ENCODE results near the gene JPH2. TPM values are rescaled to one million over a fixed set of nuclear protein-coding genes. Genes with fewer than 3 reads are reported as not detected.

Gene JPH2
- total RNA-seq, 2 donors from 2014 or later, result 131 to 168 TPM

DNA sequence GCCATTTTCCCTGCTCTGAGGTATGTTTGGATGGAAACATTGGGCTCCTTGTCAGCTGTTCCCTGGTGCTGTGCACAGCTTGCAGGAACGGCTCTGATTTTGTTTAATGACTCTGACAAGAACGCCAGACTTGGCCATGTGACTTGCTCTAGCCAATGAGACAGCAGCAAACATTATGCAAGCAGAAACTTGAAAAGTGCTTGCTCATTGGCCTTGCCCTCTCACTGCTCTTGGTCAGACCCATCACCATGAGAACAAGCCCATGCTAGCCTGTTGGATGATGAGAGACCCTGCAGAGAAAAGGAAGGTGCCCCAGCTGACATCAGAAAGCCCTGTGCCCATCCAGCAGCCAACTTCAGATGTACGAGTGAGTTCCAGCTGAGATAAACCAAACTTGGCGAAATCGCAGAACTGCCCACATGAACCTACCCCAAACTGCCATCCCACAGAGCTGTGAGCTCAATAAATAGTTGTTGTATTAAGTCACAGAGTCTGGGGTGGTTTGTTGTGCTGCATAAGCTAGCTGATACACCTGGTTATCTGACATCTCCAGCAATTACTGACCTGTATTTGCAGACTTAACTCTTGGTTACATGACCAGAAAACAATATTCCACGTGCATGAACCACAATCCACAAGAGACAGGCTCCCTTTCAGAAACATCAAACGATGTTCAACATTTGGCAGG lies 96.9 kb downstream of the JPH2 start:
- Histone ChIP-seq H3K9me3 (no peaks in the 10 kb centered on the region), H3K4me1 (peaks cover 0 to 7% of the 10 kb centered on the region in 2 donors), H3K27ac (no peak overlapping the region), H3K27me3 (no peaks in the 10 kb centered on the region), H3K36me3 (no peaks in the 10 kb centered on the region), H3K4me3 (no peak overlapping the region)
- DNase-seq (ENCODE audit: low spot score), result no peak
- no peak for TF ChIP-seq CTCF (IDR thresholded peaks at IDR 0.05)

- TF ChIP-seq CTCF (IDR thresholded peaks at IDR 0.05), result no peak
- Histone ChIP-seq H3K27me3 (no peaks in the 10 kb centered on the region), H3K4me3 (no peak overlapping the region), H3K27ac (no peak overlapping the region), H3K9me3 (no peaks in the 10 kb centered on the region), H3K36me3 (no peaks in the 10 kb centered on the region), H3K4me1 (peaks cover 0 to 16% of the 10 kb centered on the region in 2 donors)
- DNase-seq (ENCODE audit: low spot score), result no peak
Measured at GRCh38 chr20:44087857-44088120, 99.2 kb downstream of the JPH2 start.

- Histone ChIP-seq H3K9me3 (no peaks in the 10 kb centered on the region), H3K27me3 (no peaks in the 10 kb centered on the region), H3K4me1 (peaks cover 0 to 20% of the 10 kb centered on the region in 2 donors), H3K36me3 (no peaks in the 10 kb centered on the region), H3K4me3 (no peak overlapping the region), H3K27ac (no peak overlapping the region)
- no peak for DNase-seq (ENCODE audit: low spot score)
- TF ChIP-seq CTCF (IDR thresholded peaks at IDR 0.05), result no peak
Measured at GRCh38 chr20:44087051-44087856, 99.7 kb downstream of the JPH2 start.

- H3K4me1 ChIP-seq, result peaks cover 0 to 20% of the 10 kb centered on the region in 2 donors
- no peak overlapping the region for H3K27ac ChIP-seq
- no peak overlapping the region for H3K4me3 ChIP-seq
- DNase-seq (ENCODE audit: low spot score), result no peak
- no peak for TF ChIP-seq CTCF (IDR thresholded peaks at IDR 0.05)
- no peaks in the 10 kb centered on the region for H3K36me3 ChIP-seq
- H3K9me3 ChIP-seq, result no peaks in the 10 kb centered on the region
- H3K27me3 ChIP-seq, result no peaks in the 10 kb centered on the region
Measured at GRCh38 chr20:44085616-44086434, 101.2 kb downstream of the JPH2 start.

DNA sequence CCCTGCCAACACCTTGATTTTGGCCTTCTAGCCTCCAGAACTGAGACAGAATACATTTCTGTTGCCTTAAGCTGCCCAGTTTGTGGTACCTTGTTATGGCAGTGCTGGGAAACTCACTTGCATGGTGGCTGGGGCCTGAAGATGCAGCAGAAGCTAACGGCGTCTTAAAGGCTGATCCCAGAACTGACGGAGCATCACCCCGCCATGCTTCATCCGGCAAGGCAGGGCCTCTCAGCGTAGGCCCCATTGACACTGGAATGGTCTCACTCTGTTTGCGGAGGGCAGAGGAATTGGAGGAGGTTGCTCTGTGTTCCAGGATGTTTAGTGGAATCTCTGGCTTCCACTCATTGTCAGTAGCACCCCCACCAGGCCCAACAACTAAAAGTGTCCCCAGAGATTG lies 102.1 kb downstream of the JPH2 start:
- H3K4me1 ChIP-seq, result peaks cover 0 to 24% of the 10 kb centered on the region in 2 donors

More for the DNA sequence above, 102.1 kb downstream of the JPH2 start:
- no peak for TF ChIP-seq CTCF (IDR thresholded peaks at IDR 0.05)
- H3K27me3 ChIP-seq, result no peaks in the 10 kb centered on the region
- H3K27ac ChIP-seq, result no peak overlapping the region
- no peak overlapping the region for H3K4me3 ChIP-seq
- H3K36me3 ChIP-seq, result no peaks in the 10 kb centered on the region
- peak; percentile 46 for DNase-seq (ENCODE audit: low spot score)
- H3K9me3 ChIP-seq, result no peaks in the 10 kb centered on the region
